Neural progenitor cell (in vitro differentiated cells): ENCODE results near the gene TAOK1.

Source experiments
- CTCF ChIP-seq: fragments of 200-600 bp; sonication (generic); IDR thresholded peaks from 2 replicates; pipeline ENCODE4 v1.5.1; 2017; ENCODE audit warnings: antibody characterized with exemption, mild to moderate bottlenecking
- EZH2 ChIP-seq: fragments of 200-600 bp; sonication (generic); IDR thresholded peaks from 2 replicates; pipeline ENCODE4 v1.6.1; 2017; ENCODE audit warnings: antibody characterized with exemption, mild to moderate bottlenecking, moderate library complexity

GRCh38 chr17:29443041-29443739 is 53.0 kb downstream of the TAOK1 start:
- TF ChIP-seq CTCF (no peak), EZH2 (no peak)
